GM12892 (cell line): ENCODE measurements around the gene ITIH5.

ENCODE experiments used
- POLR2A ChIP-seq: IDR thresholded peaks from 2 replicates; pipeline ENCODE4 v1.6.1; 2011; ENCODE audit warnings: low read depth, low read length, control low read depth
- POLR2AphosphoS5 ChIP-seq: IDR thresholded peaks from 2 replicates; pipeline ENCODE4 v1.6.1; 2011; ENCODE audit warnings: low read depth, low read length, control low read depth
- TAF1 ChIP-seq: IDR thresholded peaks from 2 replicates; pipeline ENCODE4 v1.6.1; 2011; ENCODE audit warnings: low read depth, mild to moderate bottlenecking, control low read depth, low read length, borderline replicate concordance

- TF ChIP-seq POLR2A: no peak
- TF ChIP-seq TAF1: no peak
- TF ChIP-seq POLR2AphosphoS5: no peak
Measured at GRCh38 chr10:7587168-7587864, 79.5 kb downstream of the ITIH5 start.
